H1 (cell line): ENCODE results near the gene TBC1D2B. TPM values are rescaled to one million over a fixed set of nuclear protein-coding genes. Genes with fewer than 3 reads are reported as not detected.

ENCODE experiments used
- CTCF ChIA-PET: fragments of 300-600 bp; sonication (Branson Sonifier 250); formaldehyde crosslinking; loops from one replicate; lab custom pipeline; 2021; ENCODE audit not compliant: partially characterized antibody; lab: Charles Lee
- POLR2A ChIA-PET: fragments of 300-600 bp; sonication (Branson Sonifier 250); formaldehyde crosslinking; loops from one replicate; lab custom pipeline; 2021; ENCODE audit warnings: inconsistent platforms; ENCODE audit not compliant: partially characterized antibody; lab: Charles Lee
- DNase-seq, 2 experiments: peaks; one replicate each; pipeline versions ENCODE4 v3.0.0 to v3.0.0-alpha.2; 2010 to 2022; ENCODE audit warnings: low spot score in 2 of 2, low read depth in 1 of 2, mixed read lengths in 1 of 2
- FAIRE-seq: peaks from 2 replicates; lab custom pipeline; 2011; peaks lifted over from hg19 to GRCh38; lab: Jason Lieb, UNC
- H2AFZ ChIP-seq: 2 replicates; pipeline ENCODE4 v1.8.1; 2012; ENCODE audit warnings: low read length, inconsistent platforms
- H2AK5ac ChIP-seq: 2 replicates; pipeline ENCODE4 v1.6.1; 2013; ENCODE audit warnings: low read depth, low read length
- H2BK120ac ChIP-seq: replicated peaks from 2 replicates; pipeline ENCODE3; 2013; ENCODE audit warnings: low read depth, low read length, inconsistent platforms
- H2BK12ac ChIP-seq: 2 replicates; pipeline ENCODE4 v1.6.1; 2013; ENCODE audit warnings: low read depth, low read length
- H2BK15ac ChIP-seq: 2 replicates; pipeline ENCODE4 v1.6.1; 2013; ENCODE audit warnings: low read length
- H2BK20ac ChIP-seq: 2 replicates; pipeline ENCODE4 v1.6.1; 2013; ENCODE audit warnings: low read length
- H2BK5ac ChIP-seq: 2 replicates; pipeline ENCODE4 v1.6.1; 2013; ENCODE audit warnings: low read depth, low read length
- H3K14ac ChIP-seq: 2 replicates; pipeline ENCODE4 v1.6.1; 2013; ENCODE audit warnings: inconsistent platforms; ENCODE audit not compliant: insufficient read length
- H3K18ac ChIP-seq: 2 replicates; pipeline ENCODE4 v1.6.1; 2013; ENCODE audit warnings: low read length; ENCODE audit errors: extremely low read depth
- H3K23ac ChIP-seq: 2 replicates; pipeline ENCODE4 v1.6.1; 2013; ENCODE audit warnings: inconsistent platforms; ENCODE audit not compliant: insufficient read length
- H3K23me2 ChIP-seq: 2 replicates; pipeline ENCODE4 v1.6.1; 2013; ENCODE audit warnings: low read depth, low read length
- H3K27ac ChIP-seq: 2 replicates; pipeline ENCODE4 v1.6.1; 2011; ENCODE audit warnings: low read depth, low read length, inconsistent platforms
- H3K27me3 ChIP-seq, 4 experiments: replicated peaks in 1 of 4; 1 replicate in 1 of 4; 2 replicates in 3 of 4; pipeline versions ENCODE4 v1.6.1 to v1.8.1; 2011 to 2013; ENCODE audit warnings: low read length in 3 of 4, mild to moderate bottlenecking in 3 of 4, inconsistent platforms in 2 of 4, mixed read lengths in 2 of 4, moderate library complexity in 1 of 4; ENCODE audit not compliant: control insufficient read depth in 3 of 4, insufficient read depth in 3 of 4; ENCODE audit errors: extremely low read depth in 1 of 4
- H3K36me3 ChIP-seq, 4 experiments: 2 replicates each; pipeline versions ENCODE4 v1.6.1 to v1.8.1; 2011 to 2013; ENCODE audit warnings: mild to moderate bottlenecking in 4 of 4, low read length in 3 of 4, moderate library complexity in 2 of 4, control low read depth in 1 of 4, inconsistent platforms in 1 of 4; ENCODE audit not compliant: insufficient read depth in 4 of 4, control insufficient read depth in 2 of 4
- H3K4ac ChIP-seq: replicated peaks from 2 replicates; pipeline ENCODE3; 2013; ENCODE audit warnings: low read length, low read depth, mixed read lengths, inconsistent platforms; ENCODE audit not compliant: insufficient read length
- H3K4me1 ChIP-seq, 4 experiments: replicated peaks in 1 of 4; 1 replicate in 1 of 4; 2 replicates in 3 of 4; pipeline versions ENCODE4 v1.6.1 to v1.8.1; 2011 to 2013; ENCODE audit warnings: low read length in 3 of 4, inconsistent platforms in 2 of 4, mixed read lengths in 1 of 4; ENCODE audit not compliant: insufficient read depth in 4 of 4, control insufficient read depth in 3 of 4
- H3K4me2 ChIP-seq, 2 experiments: 2 replicates each; pipeline versions ENCODE4 v1.6.1 to v1.8.1; 2011 to 2013; ENCODE audit warnings: low read depth in 2 of 2, low read length in 2 of 2, control low read depth in 1 of 2, inconsistent platforms in 1 of 2, mild to moderate bottlenecking in 1 of 2; ENCODE audit not compliant: insufficient read depth in 1 of 2
- H3K4me3 ChIP-seq, 4 experiments: fragments of 200-600, 300-600 bp in 1 of 4; sonication (generic), shearing (Covaris generic), sonication (Bioruptor Twin) in 1 of 4; 2 replicates each; pipeline versions ENCODE4 v1.5.1 to v1.8.1; 2011 to 2016; ENCODE audit warnings: low read length in 4 of 4, low read depth in 3 of 4, control low read depth in 2 of 4, inconsistent platforms in 2 of 4, mild to moderate bottlenecking in 2 of 4, mixed read lengths in 1 of 4, moderate library complexity in 1 of 4; ENCODE audit not compliant: insufficient read depth in 2 of 4; ENCODE audit errors: extremely low read depth in 1 of 4
- H3K56ac ChIP-seq: replicated peaks from 2 replicates; pipeline ENCODE3; 2013; ENCODE audit warnings: low read depth, mild to moderate bottlenecking, mixed read lengths, low read length, inconsistent platforms; ENCODE audit not compliant: insufficient read length
- H3K79me1 ChIP-seq: 2 replicates; pipeline ENCODE4 v1.6.1; 2013; ENCODE audit warnings: low read depth, low read length, control low read depth
- H3K79me2 ChIP-seq, 2 experiments: 2 replicates each; pipeline versions ENCODE4 v1.6.1 to v1.8.1; 2012 to 2013; ENCODE audit warnings: low read length in 2 of 2, mild to moderate bottlenecking in 2 of 2, inconsistent platforms in 1 of 2; ENCODE audit not compliant: insufficient read depth in 2 of 2, control insufficient read depth in 1 of 2
- H3K9ac ChIP-seq, 4 experiments: replicated peaks in 1 of 4; 1 replicate in 1 of 4; 2 replicates in 3 of 4; pipeline versions ENCODE4 v1.6.1 to v1.8.1; 2011 to 2013; ENCODE audit warnings: low read depth in 3 of 4, low read length in 3 of 4, control low read depth in 2 of 4, mild to moderate bottlenecking in 2 of 4, moderate library complexity in 2 of 4, inconsistent platforms in 1 of 4; ENCODE audit errors: extremely low read depth in 1 of 4
- H3K9me3 ChIP-seq, 2 experiments: 2 replicates each; pipeline versions ENCODE4 v1.6.1 to v1.8.1; 2012 to 2013; ENCODE audit warnings: mild to moderate bottlenecking in 2 of 2, moderate library complexity in 2 of 2, control low read depth in 1 of 2, inconsistent platforms in 1 of 2, low read depth in 1 of 2, low read length in 1 of 2, mixed read lengths in 1 of 2; ENCODE audit not compliant: insufficient read depth in 2 of 2
- H4K20me1 ChIP-seq, 2 experiments: replicated peaks in 1 of 2; 2 replicates each; pipeline versions ENCODE3 to v1.8.1; 2011 to 2013; ENCODE audit warnings: inconsistent platforms in 2 of 2, low read length in 2 of 2, mild to moderate bottlenecking in 1 of 2; ENCODE audit not compliant: insufficient read depth in 2 of 2, control insufficient read depth in 1 of 2
- H4K5ac ChIP-seq: 2 replicates; pipeline ENCODE4 v1.6.1; 2013; ENCODE audit warnings: low read length, low read depth, mixed read lengths, inconsistent platforms; ENCODE audit not compliant: insufficient read length
- H4K8ac ChIP-seq: 2 replicates; pipeline ENCODE4 v1.8.0; 2013; ENCODE audit warnings: mild to moderate bottlenecking, moderate library complexity, low read length, inconsistent platforms; ENCODE audit not compliant: insufficient read depth; ENCODE audit errors: extremely low read depth
- H4K91ac ChIP-seq: replicated peaks from 2 replicates; pipeline ENCODE3; 2013; ENCODE audit warnings: low read length, mixed read lengths, inconsistent platforms; ENCODE audit not compliant: insufficient read length
- CBX5 ChIP-seq: fragments of 300-800, 300-1000 bp; sonication (generic); IDR thresholded peaks from 2 replicates; pipeline ENCODE4 v1.7.1; 2016; ENCODE audit warnings: antibody characterized with exemption, low read length, low read depth
- EGR1 ChIP-seq: IDR thresholded peaks from 2 replicates; pipeline ENCODE4 v1.6.1; 2011; ENCODE audit warnings: low read depth, low read length, borderline replicate concordance
- EZH2 ChIP-seq: fragments of 200-600 bp; sonication (generic); IDR thresholded peaks from 2 replicates; pipeline ENCODE4 v1.7.1; 2012; ENCODE audit warnings: low read depth, mild to moderate bottlenecking, moderate library complexity, low read length, inconsistent platforms; ENCODE audit not compliant: severe bottlenecking
- GTF2F1 ChIP-seq: IDR thresholded peaks from 2 replicates; pipeline ENCODE4 v1.6.1; 2012; ENCODE audit warnings: low read depth, low read length, improper control_type of control experiment, borderline replicate concordance
- KDM4A ChIP-seq: IDR thresholded peaks from one replicate; pipeline ENCODE4 v1.7.1; 2012; ENCODE audit warnings: low read depth, mild to moderate bottlenecking, moderate library complexity, low read length, inconsistent platforms; ENCODE audit not compliant: severe bottlenecking
- NRF1 ChIP-seq: IDR thresholded peaks from 2 replicates; pipeline ENCODE4 v1.6.1; 2011; ENCODE audit warnings: mild to moderate bottlenecking, low read depth, low read length, improper control_type of control experiment
- PHF8 ChIP-seq: fragments of 200-600 bp; sonication (generic); conservative IDR thresholded peaks from 2 replicates; pipeline ENCODE4 v1.7.1; 2012; ENCODE audit warnings: low read depth, mild to moderate bottlenecking, inconsistent platforms, low read length, moderate library complexity
- SRF ChIP-seq: IDR thresholded peaks from 2 replicates; pipeline ENCODE4 v1.6.1; 2011; ENCODE audit warnings: mild to moderate bottlenecking, low read depth, low read length, moderate library complexity
- WGBS, 2 experiments: shearing (Covaris generic) in 1 of 2; methylation state at CpG; one replicate each; pipeline versions ENCODE4 v1.1.6 to v1.1.7; 2013 to 2015; ENCODE audit warnings: low lambda C conversion rate in 2 of 2, mixed read lengths in 2 of 2, inconsistent platforms in 1 of 2, low coverage in 1 of 2, missing lambda C conversion rate in 1 of 2; ENCODE audit not compliant: insufficient replicate concordance in 2 of 2, insufficient coverage in 1 of 2, insufficient read length in 1 of 2; ENCODE audit errors: extremely low coverage in 1 of 2, missing lambda C conversion rate in 1 of 2; 5-methylcytosine and 5-hydroxymethylcytosine counted together
- polyA plus RNA-seq, 7 experiments: library from polyadenylated mRNA; depleted of rRNA in 3 of 7; stranded (reverse) in 5 of 7; unstranded in 2 of 7; fragments of >200 nt in 5 of 7; fragments of 200-250 nt in 2 of 7; gene quantifications; 1 replicate in 5 of 7; 2 replicates in 1 of 7; 4 replicates in 1 of 7; pipeline versions ENCODE4 v1.2.1 to v1.2.3, GENCODE V29; 2011 to 2013; ENCODE audit warnings: missing spikeins in 2 of 7, mixed read lengths in 2 of 7
- total RNA-seq: library from RNA; stranded (reverse); fragmentation: NEBNext Ultra II Directional; extraction: Animal tissue kit (Norgen Biotek cat#: 25700); gene quantifications from 2 replicates; pipeline ENCODE4 v1.2.1, GENCODE V29; 2021
- TF ChIP-seq, protein P1 (sequence below), 3 experiments: IDR thresholded peaks; 1 replicate in 2 of 3; 2 replicates in 1 of 3; pipeline versions ENCODE4 v1.5.1 to v1.6.1; 2011; ENCODE audit warnings: low read length in 3 of 3, mild to moderate bottlenecking in 3 of 3, inconsistent platforms in 2 of 3, low read depth in 1 of 3, moderate library complexity in 1 of 3; ENCODE audit not compliant: insufficient read depth in 1 of 3; ENCODE audit errors: control extremely low read depth in 1 of 3

TBC1D2B gene
- total and polyA plus RNA-seq, 2 of the 8 experiments (the other 6 are each of a cell fraction or from before 2014, with no cell fraction given), result 11.9 to 19.5 TPM

- Histone ChIP-seq H3K36me3 (peaks cover 0 to 6% (median 1%) of the 10 kb centered on the region in 4 experiments; a peak in 3 of 8 replicates), H3K4me3 (no peak overlapping the region), H2AK5ac (no peak overlapping the region), H3K79me1 (no peaks in the 10 kb centered on the region), H3K27me3 (no peaks in the 10 kb centered on the region), H3K9ac (no peak overlapping the region), H2AFZ (no peak overlapping the region), H3K79me2 (no peaks in the 10 kb centered on the region), H3K9me3 (no peaks in the 10 kb centered on the region), H2BK5ac (no peak overlapping the region), H3K23ac (no peak overlapping the region), H2BK120ac (no peak overlapping the region), H3K14ac (no peak overlapping the region), H4K91ac (no peak overlapping the region), H3K56ac (no peak overlapping the region), H3K27ac (no peak overlapping the region), H4K20me1 (peaks cover 2 to 3% of the 10 kb centered on the region in 2 experiments), H2BK20ac (no peak overlapping the region), H2BK15ac (no peak overlapping the region), H3K18ac (no peak overlapping the region), H3K4me1 (peaks cover 0 to 2% (median 0%) of the 10 kb centered on the region in 4 experiments; a peak in 1 of 7 replicates), H4K5ac (no peak overlapping the region), H3K4me2 (no peak overlapping the region), H3K23me2 (no peaks in the 10 kb centered on the region), H2BK12ac (no peak overlapping the region), H4K8ac (0 out of 2 replicates have a peak overlapping the region, but pooled peaks have one; percentile 29), H3K4ac (no peak overlapping the region)
- DNase-seq (peak; percentile 49 to 83), FAIRE-seq (no peak)
- CTCF ChIA-PET, result interaction anchor here (0.7 to 16.8 kb wide), 69 partner anchors 8 to 206 kb away, joined by 3 to 226 read pairs (median 5); partner anchors contain the start of genes CIB2, SH2D7 and TBC1D2B
- 58% methylated on average over 11 of the region's 11 CpGs; no CpG with 5 or more reads in 1 of the 2 experiments for WGBS, 2 experiments
- POLR2A ChIA-PET, result interaction anchor here (0.9 to 1.4 kb wide), 3 partner anchors 10 to 149 kb away, joined by 3 to 4 read pairs (median 3); no protein-coding TSS in a partner anchor
- TF ChIP-seq, protein P1, sequence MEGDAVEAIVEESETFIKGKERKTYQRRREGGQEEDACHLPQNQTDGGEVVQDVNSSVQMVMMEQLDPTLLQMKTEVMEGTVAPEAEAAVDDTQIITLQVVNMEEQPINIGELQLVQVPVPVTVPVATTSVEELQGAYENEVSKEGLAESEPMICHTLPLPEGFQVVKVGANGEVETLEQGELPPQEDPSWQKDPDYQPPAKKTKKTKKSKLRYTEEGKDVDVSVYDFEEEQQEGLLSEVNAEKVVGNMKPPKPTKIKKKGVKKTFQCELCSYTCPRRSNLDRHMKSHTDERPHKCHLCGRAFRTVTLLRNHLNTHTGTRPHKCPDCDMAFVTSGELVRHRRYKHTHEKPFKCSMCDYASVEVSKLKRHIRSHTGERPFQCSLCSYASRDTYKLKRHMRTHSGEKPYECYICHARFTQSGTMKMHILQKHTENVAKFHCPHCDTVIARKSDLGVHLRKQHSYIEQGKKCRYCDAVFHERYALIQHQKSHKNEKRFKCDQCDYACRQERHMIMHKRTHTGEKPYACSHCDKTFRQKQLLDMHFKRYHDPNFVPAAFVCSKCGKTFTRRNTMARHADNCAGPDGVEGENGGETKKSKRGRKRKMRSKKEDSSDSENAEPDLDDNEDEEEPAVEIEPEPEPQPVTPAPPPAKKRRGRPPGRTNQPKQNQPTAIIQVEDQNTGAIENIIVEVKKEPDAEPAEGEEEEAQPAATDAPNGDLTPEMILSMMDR (IDR thresholded peaks at IDR 0.05; ENCODE audit: control extremely low read depth in 1 of 3, insufficient read depth in 1 of 3, low read depth in 1 of 3, low read length in 3 of 3), result peak; percentile 81 to 98 (median 81)
- no peak for TF ChIP-seq SRF
- TF ChIP-seq NRF1, result no peak
- TF ChIP-seq GTF2F1, result no peak
- no peak for TF ChIP-seq EGR1
- TF ChIP-seq KDM4A, result no peak
- TF ChIP-seq CBX5, result no peak
- TF ChIP-seq PHF8, result no peak
- TF ChIP-seq EZH2, result no peak
Measured at GRCh38 chr15:78108300-78109084, 31.0 kb upstream of the TBC1D2B start.
